Spleen (tissue), 7 donors: ENCODE data around the gene C21orf58.

Experiments
- CTCF ChIP-seq, 11 experiments: fragments of 200-600 bp in 7 of 11; fragments of 450-650 bp in 4 of 11; sonication (generic) in 4 of 11; IDR thresholded peaks in 8 of 11; conservative IDR thresholded peaks in 3 of 11; 1 replicate in 7 of 11; 2 replicates in 4 of 11; pipeline versions ENCODE4 v1.4.0 to v1.8.0; 2016 to 2021; ENCODE audit warnings: antibody characterized with exemption in 11 of 11, inconsistent platforms in 4 of 11, mild to moderate bottlenecking in 1 of 11
- POLR2A ChIP-seq, 3 donors: fragments of 450-650 bp; IDR thresholded peaks; one replicate each; pipeline ENCODE4 v1.5.1; 2017; ENCODE audit warnings: antibody characterized with exemption in 3 of 3, mild to moderate bottlenecking in 1 of 3
- POLR2AphosphoS5 ChIP-seq, 3 donors: sonication (generic); formaldehyde crosslinking; IDR thresholded peaks; one replicate each; pipeline ENCODE4 v1.5.1; 2017; ENCODE audit warnings: antibody characterized with exemption in 3 of 3
- donor health status: DM: no; HTN: no; CAD: no; lungs with moderate emphysema.
- donor health status: DM: no; HTN: no; CAD: no.
- donor health status: DM: no; HTN: no; CAD: no.

- no peak for TF ChIP-seq POLR2A (IDR thresholded peaks at IDR 0.05)
- TF ChIP-seq POLR2AphosphoS5 (IDR thresholded peaks at IDR 0.05) = no peak
- TF ChIP-seq CTCF (IDR thresholded peaks at IDR 0.05 in 8 of 11, conservative IDR thresholded peaks at IDR 0.05 in 3 of 11) = no peak
Measured at GRCh38 chr21:46356494-46357334, 33.0 kb upstream of the C21orf58 start.
